ENCODE measurements around the gene DCLK2. TPM values are rescaled to one million over a fixed set of nuclear protein-coding genes. Genes with fewer than 3 reads are reported as not detected.

DCLK2 gene
- total RNA-seq, 1 experiment from 2014 or later = 2.7 TPM

- Histone ChIP-seq H3K9me2 (ENCODE audit: insufficient read depth) (no peaks in the 10 kb centered on the region), H2AFZ (ENCODE audit: low read depth, low read length, poor library complexity, severe bottlenecking) (no peak overlapping the region), H3K9me3 (ENCODE audit: control insufficient read depth in 1 of 2, insufficient read depth in 1 of 2, low read depth in 1 of 2, low read length in 2 of 2) (no peaks in the 10 kb centered on the region), H3K36me3 (ENCODE audit: control insufficient read depth in 1 of 2, insufficient read depth in 2 of 2, low read length in 2 of 2) (no peaks in the 10 kb centered on the region), H3K9ac (ENCODE audit: low read length) (no peak overlapping the region), H3K4me3 (replicated peaks in 1 of 2; ENCODE audit: low read depth in 1 of 2, low read length in 2 of 2) (no peak overlapping the region), H3K4me1 (ENCODE audit: control insufficient read depth in 1 of 2, insufficient read depth in 2 of 2, low read length in 2 of 2) (peaks cover 0 to 5% of the 10 kb centered on the region in 2 experiments; a peak in 3 of 4 replicates), H3K27me3 (ENCODE audit: insufficient read depth, low read length) (no peaks in the 10 kb centered on the region), H4K20me1 (ENCODE audit: insufficient read depth) (no peaks in the 10 kb centered on the region), H3K27ac (ENCODE audit: low read depth, low read length) (no peak overlapping the region), H3K4me2 (ENCODE audit: low read length) (no peak overlapping the region), H3K79me2 (ENCODE audit: insufficient read depth, low read length) (no peaks in the 10 kb centered on the region)
- ChIA-PET RAD21 (ENCODE audit: low non-redundant PET in 1 of 2, low total read pairs in 2 of 2, uncharacterized antibody in 2 of 2, unreplicated experiment in 2 of 2) (no interaction called here), CTCF (no interaction called here), POLR2A (no interaction called here)
- intact Hi-C loops (cut with micrococcal nuclease) = no loop called here
- TF ChIP-seq ZNF274 (IDR thresholded peaks at IDR 0.05; ENCODE audit: low read depth, low read length) (no peak), SP1 (IDR thresholded peaks at IDR 0.05; ENCODE audit: low read depth) (no peak), EZH2phosphoT487 (IDR thresholded peaks at IDR 0.05; ENCODE audit: borderline replicate concordance) (no peak), POLR2AphosphoS5 (IDR thresholded peaks at IDR 0.05; ENCODE audit: low read depth, low read length) (no peak), ELF1 (IDR thresholded peaks at IDR 0.05; ENCODE audit: borderline replicate concordance, low read depth) (no peak), CBX3 (IDR thresholded peaks at IDR 0.05; ENCODE audit: low read depth) (no peak), CTCF (IDR thresholded peaks at IDR 0.05 in 2 of 3, conservative IDR thresholded peaks at IDR 0.05 in 1 of 3; ENCODE audit: borderline replicate concordance in 1 of 3, insufficient read depth in 1 of 3, low read depth in 2 of 3, low read length in 2 of 3) (no peak), SRF (IDR thresholded peaks at IDR 0.05; ENCODE audit: low read depth) (no peak), EGR1 (IDR thresholded peaks at IDR 0.05; ENCODE audit: low read depth) (no peak), ZBTB33 (IDR thresholded peaks at IDR 0.05; ENCODE audit: extremely low read depth, insufficient replicate concordance, low read length) (no peak), REST (IDR thresholded peaks at IDR 0.05; ENCODE audit: low read depth) (no peak), TCF7L2 (IDR thresholded peaks at IDR 0.05; ENCODE audit: borderline replicate concordance, extremely low read depth, insufficient read depth, insufficient read length) (no peak), RAD21 (IDR thresholded peaks at IDR 0.05; ENCODE audit: low read depth) (no peak), CEBPB (IDR thresholded peaks at IDR 0.05; ENCODE audit: low read depth) (no peak), EZH2 (IDR thresholded peaks at IDR 0.05) (no peak), JUND (IDR thresholded peaks at IDR 0.05) (no peak)
- TF ChIP-seq, protein P1, sequence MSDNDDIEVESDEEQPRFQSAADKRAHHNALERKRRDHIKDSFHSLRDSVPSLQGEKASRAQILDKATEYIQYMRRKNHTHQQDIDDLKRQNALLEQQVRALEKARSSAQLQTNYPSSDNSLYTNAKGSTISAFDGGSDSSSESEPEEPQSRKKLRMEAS (IDR thresholded peaks at IDR 0.05) = no peak
- TF ChIP-seq, protein P2, sequence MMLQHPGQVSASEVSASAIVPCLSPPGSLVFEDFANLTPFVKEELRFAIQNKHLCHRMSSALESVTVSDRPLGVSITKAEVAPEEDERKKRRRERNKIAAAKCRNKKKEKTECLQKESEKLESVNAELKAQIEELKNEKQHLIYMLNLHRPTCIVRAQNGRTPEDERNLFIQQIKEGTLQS (IDR thresholded peaks at IDR 0.05) = no peak
- DNase-seq (ENCODE audit: low read depth, low spot score) = no peak
- BruUV-seq (replicated peaks) = no TSS peak
- ATAC-seq = no peak
Measured at GRCh38 chr4:150232029-150232428, 153.8 kb downstream of the DCLK2 start.

Data from HCT116 (cell line).